OCI-LY7 (cell line): ENCODE measurements around the gene SSB.

Source experiments
- CTCF ChIP-seq: fragments of 200-600 bp; sonication (generic); conservative IDR thresholded peaks from 2 replicates; pipeline ENCODE4 v1.5.1; 2014; ENCODE audit warnings: mild to moderate bottlenecking, antibody characterized with exemption, low read length, moderate library complexity, mixed read lengths
- EZH2phosphoT487 ChIP-seq: fragments of 200-600 bp; sonication (generic); IDR thresholded peaks from 2 replicates; pipeline ENCODE4 v1.6.1; 2018; ENCODE audit warnings: low read depth, borderline replicate concordance, mild to moderate bottlenecking, mixed run types, antibody characterized with exemption, low read length, moderate library complexity, mixed read lengths

- TF ChIP-seq CTCF, result no peak
- no peak for TF ChIP-seq EZH2phosphoT487
These were observed 41.5 kb downstream of the SSB start for GRCh38 chr2:169839954-169840746.
